Neuronal stem cell (in vitro differentiated cells): ENCODE data around the gene SORL1.

Experiments
- DNase-seq: peaks from one replicate; pipeline ENCODE4 v3.0.0-alpha.2; 2013; ENCODE audit warnings: low spot score
- H2AFZ ChIP-seq: one replicate; pipeline ENCODE4 v1.6.1; 2013; ENCODE audit warnings: mild to moderate bottlenecking, low read length, inconsistent platforms
- H2AK5ac ChIP-seq: 2 replicates; pipeline ENCODE4 v1.6.1; 2013; ENCODE audit warnings: low read depth, mild to moderate bottlenecking, inconsistent platforms, low read length, moderate library complexity, mixed read lengths
- H2BK120ac ChIP-seq: 2 replicates; pipeline ENCODE4 v1.6.1; 2013; ENCODE audit warnings: low read depth, mild to moderate bottlenecking, inconsistent platforms, low read length, moderate library complexity, mixed read lengths
- H2BK12ac ChIP-seq: one replicate; pipeline ENCODE4 v1.6.1; 2013; ENCODE audit warnings: low read length, inconsistent platforms
- H2BK15ac ChIP-seq: 2 replicates; pipeline ENCODE4 v1.6.1; 2013; ENCODE audit warnings: mild to moderate bottlenecking, low read length, inconsistent platforms, mixed read lengths
- H2BK5ac ChIP-seq: one replicate; pipeline ENCODE4 v1.6.1; 2013; ENCODE audit warnings: inconsistent platforms, mild to moderate bottlenecking, low read length, moderate library complexity
- H3K14ac ChIP-seq: one replicate; pipeline ENCODE4 v1.6.1; 2013; ENCODE audit warnings: low read length, inconsistent platforms
- H3K18ac ChIP-seq: 2 replicates; pipeline ENCODE4 v1.6.1; 2013; ENCODE audit warnings: low read length, inconsistent platforms
- H3K23ac ChIP-seq: 2 replicates; pipeline ENCODE4 v1.6.1; 2013; ENCODE audit warnings: low read depth, mild to moderate bottlenecking, mixed read lengths, low read length, inconsistent platforms; ENCODE audit not compliant: poor library complexity
- H3K27ac ChIP-seq: replicated peaks from 3 replicates; pipeline ENCODE4 v1.5.1; 2013; ENCODE audit warnings: low read length, inconsistent platforms
- H3K27me3 ChIP-seq, 3 experiments: 2 replicates each; pipeline ENCODE4 v1.6.1; 2013; ENCODE audit warnings: low read length in 3 of 3, mild to moderate bottlenecking in 2 of 3, inconsistent platforms in 1 of 3, low read depth in 1 of 3, mixed read lengths in 1 of 3, moderate library complexity in 1 of 3; ENCODE audit not compliant: control insufficient read depth in 3 of 3, insufficient read depth in 3 of 3
- H3K36me3 ChIP-seq, 2 donors: replicated peaks in 1 of 2; 2 replicates each; pipeline ENCODE4 v1.6.1; 2013; ENCODE audit warnings: low read length in 2 of 2; ENCODE audit not compliant: control insufficient read depth in 2 of 2, insufficient read depth in 2 of 2
- H3K4ac ChIP-seq: 2 replicates; pipeline ENCODE4 v1.6.1; 2013; ENCODE audit warnings: inconsistent platforms, mild to moderate bottlenecking, low read length, moderate library complexity
- H3K4me1 ChIP-seq, 2 donors: 1 replicate in 1 of 2; 2 replicates in 1 of 2; pipeline ENCODE4 v1.6.1; 2013; ENCODE audit warnings: low read length in 2 of 2, low read depth in 1 of 2; ENCODE audit not compliant: control insufficient read depth in 2 of 2, insufficient read depth in 1 of 2
- H3K4me2 ChIP-seq: one replicate; pipeline ENCODE4 v1.6.1; 2013; ENCODE audit warnings: mild to moderate bottlenecking, low read length, inconsistent platforms; ENCODE audit not compliant: insufficient read depth, poor library complexity, severe bottlenecking
- H3K4me3 ChIP-seq, 2 donors: 2 replicates each; pipeline ENCODE4 v1.5.1; 2013; ENCODE audit warnings: low read length in 2 of 2, mild to moderate bottlenecking in 2 of 2, inconsistent platforms in 1 of 2, moderate library complexity in 1 of 2
- H3K79me1 ChIP-seq: one replicate; pipeline ENCODE4 v1.6.1; 2013; ENCODE audit warnings: low read depth, mild to moderate bottlenecking, inconsistent platforms, low read length, moderate library complexity
- H3K9ac ChIP-seq: one replicate; pipeline ENCODE4 v1.6.1; 2013; ENCODE audit warnings: mild to moderate bottlenecking, low read depth, low read length, inconsistent platforms; ENCODE audit not compliant: poor library complexity
- H3K9me3 ChIP-seq, 2 donors: replicated peaks in 1 of 2; 2 replicates each; pipeline versions ENCODE3 to v1.6.1; 2013; ENCODE audit warnings: low read length in 2 of 2, mild to moderate bottlenecking in 2 of 2, inconsistent platforms in 1 of 2, low read depth in 1 of 2, mixed read lengths in 1 of 2, moderate library complexity in 1 of 2; ENCODE audit not compliant: control insufficient read depth in 2 of 2, insufficient read depth in 1 of 2
- H4K8ac ChIP-seq: one replicate; pipeline ENCODE4 v1.6.1; 2013; ENCODE audit warnings: low read depth, mild to moderate bottlenecking, inconsistent platforms, low read length, moderate library complexity
- H4K91ac ChIP-seq: one replicate; pipeline ENCODE4 v1.6.1; 2013; ENCODE audit warnings: low read length, low read depth, mild to moderate bottlenecking, inconsistent platforms; ENCODE audit not compliant: poor library complexity
- WGBS, 2 donors: extraction: QIAGEN DNeasy Blood & Tissue Kit; methylation state at CpG; one replicate each; pipeline ENCODE4 v1.1.7; 2013; ENCODE audit warnings: missing lambda C conversion rate in 2 of 2, mixed read lengths in 1 of 2; ENCODE audit not compliant: insufficient read length in 2 of 2, insufficient replicate concordance in 1 of 2; ENCODE audit errors: extremely low coverage in 2 of 2; 5-methylcytosine and 5-hydroxymethylcytosine counted together

Gene SORL1

DNA sequence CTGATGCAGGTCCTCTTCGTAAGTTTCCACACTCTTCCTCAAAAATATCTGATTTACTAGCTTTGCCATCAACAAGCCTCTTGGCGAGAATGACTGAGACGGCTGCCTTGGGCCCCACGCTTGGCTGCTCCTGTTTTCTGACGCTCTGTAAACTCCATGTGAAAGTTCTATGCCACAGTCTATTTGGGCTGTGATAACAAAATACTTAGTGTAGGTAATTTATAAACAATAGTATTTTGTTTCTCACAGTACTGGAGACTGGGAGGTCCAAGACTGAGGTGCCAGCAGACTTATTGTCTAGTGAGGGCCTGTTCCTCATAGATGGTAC, 123.8 kb downstream of the SORL1 start:
- no peak overlapping the region for H3K14ac ChIP-seq
- no peak overlapping the region for H3K27ac ChIP-seq
- no CpG with 5 or more reads among the region's 5 CpGs for WGBS, 2 donors
- H2BK15ac ChIP-seq = no peak overlapping the region
- H3K36me3 ChIP-seq = peaks cover 7 to 51% of the 10 kb centered on the region in 2 donors
- H2BK12ac ChIP-seq = no peak overlapping the region
- H4K91ac ChIP-seq = no peak overlapping the region
- DNase-seq = no peak
- H2AFZ ChIP-seq = no peak overlapping the region
- H3K4me3 ChIP-seq = no peak overlapping the region
- no peak overlapping the region for H3K4ac ChIP-seq
- H3K18ac ChIP-seq = no peak overlapping the region
- H2BK5ac ChIP-seq = no peak overlapping the region
- no peaks in the 10 kb centered on the region for H3K27me3 ChIP-seq
- no peak overlapping the region for H2BK120ac ChIP-seq
- no peaks in the 10 kb centered on the region for H3K79me1 ChIP-seq
- peaks cover 2 to 44% of the 10 kb centered on the region in 2 donors for H3K9me3 ChIP-seq
- H3K4me2 ChIP-seq = no peak overlapping the region
- H3K4me1 ChIP-seq = peaks cover 24 to 32% of the 10 kb centered on the region in 2 donors
- H2AK5ac ChIP-seq = peak overlapping the region; percentile 35
- H3K9ac ChIP-seq = no peak overlapping the region
- H3K23ac ChIP-seq = no peak overlapping the region
- no peak overlapping the region for H4K8ac ChIP-seq

DNA sequence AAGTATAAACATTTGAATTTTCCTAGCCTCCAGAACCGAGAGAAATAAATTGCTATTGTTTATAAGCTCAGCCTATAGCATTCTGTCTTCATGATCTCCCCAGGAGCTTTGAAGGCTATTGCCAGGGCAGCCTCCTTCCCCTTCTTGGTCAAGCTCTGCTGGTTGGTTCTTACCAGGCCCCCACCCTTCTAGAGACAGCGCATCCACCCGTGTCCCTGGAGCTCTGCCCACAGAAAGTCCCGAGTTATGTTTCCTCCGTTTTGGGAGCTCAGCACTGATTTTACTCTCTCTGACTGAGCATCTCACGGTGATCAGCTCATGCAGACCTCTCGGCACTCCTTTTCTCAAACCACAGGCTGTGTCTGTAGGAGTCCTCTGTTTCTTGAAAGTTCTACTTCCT, 124.4 kb downstream of the SORL1 start:
- peaks cover 24 to 31% of the 10 kb centered on the region in 2 donors for H3K4me1 ChIP-seq
- H3K9me3 ChIP-seq = peaks cover 2 to 48% of the 10 kb centered on the region in 2 donors
- H3K4me2 ChIP-seq = no peak overlapping the region
- no peak overlapping the region for H2BK120ac ChIP-seq
- no peak overlapping the region for H3K14ac ChIP-seq
- no peak overlapping the region for H4K8ac ChIP-seq
- no peak overlapping the region for H3K9ac ChIP-seq
- no peak overlapping the region for H2AK5ac ChIP-seq
- WGBS, 2 donors = no CpG with 5 or more reads among the region's 7 CpGs
- no peak overlapping the region for H2BK12ac ChIP-seq
- H3K27ac ChIP-seq = no peak overlapping the region
- H3K4ac ChIP-seq = no peak overlapping the region
- H3K36me3 ChIP-seq = peaks cover 7 to 55% of the 10 kb centered on the region in 2 donors
- H2AFZ ChIP-seq = no peak overlapping the region
- no peak overlapping the region for H2BK5ac ChIP-seq
- peak overlapping the region; percentile 71 for H3K18ac ChIP-seq
- H2BK15ac ChIP-seq = no peak overlapping the region
- no peak overlapping the region for H3K4me3 ChIP-seq
- no peaks in the 10 kb centered on the region for H3K79me1 ChIP-seq
- H4K91ac ChIP-seq = no peak overlapping the region
- no peak for DNase-seq
- no peak overlapping the region for H3K23ac ChIP-seq
- no peaks in the 10 kb centered on the region for H3K27me3 ChIP-seq

DNA sequence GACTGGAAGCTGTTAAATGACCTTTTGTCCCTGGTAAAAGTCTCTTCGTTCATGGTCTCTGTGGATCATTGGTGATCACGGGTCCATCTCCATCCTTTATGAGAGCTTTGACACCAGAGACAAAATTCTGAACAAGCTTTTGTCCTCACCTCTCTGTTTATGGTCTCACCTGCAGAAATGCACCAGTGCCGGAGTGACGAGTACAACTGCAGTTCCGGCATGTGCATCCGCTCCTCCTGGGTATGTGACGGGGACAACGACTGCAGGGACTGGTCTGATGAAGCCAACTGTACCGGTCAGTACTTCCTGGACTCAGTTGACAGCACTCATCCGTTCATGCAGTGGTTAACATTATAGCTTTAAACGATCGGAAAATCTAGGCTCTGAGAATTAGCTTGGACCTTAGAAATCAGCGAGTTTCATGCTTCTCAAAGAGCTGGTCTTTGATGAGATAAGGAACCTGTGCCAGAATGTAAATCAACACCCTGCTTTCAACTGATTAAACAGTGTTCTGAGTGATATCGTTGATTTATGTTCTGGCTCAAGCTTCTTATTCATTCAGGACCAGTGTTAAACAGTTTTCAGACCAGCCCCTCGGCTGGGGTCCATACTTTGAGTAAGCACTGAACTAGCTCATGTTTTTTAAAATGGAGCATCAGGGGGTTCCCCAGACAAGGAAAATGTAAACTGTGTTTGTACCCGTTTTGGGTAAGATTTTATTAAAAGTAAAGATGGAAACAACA, 125.2 kb downstream of the SORL1 start:
- Histone ChIP-seq H4K91ac (no peak overlapping the region), H3K18ac (peak overlapping the region; percentile 87), H3K14ac (no peak overlapping the region), H3K4me1 (peaks cover 23 to 29% of the 10 kb centered on the region in 2 donors), H3K4me2 (no peak overlapping the region), H3K79me1 (no peaks in the 10 kb centered on the region), H3K9ac (no peak overlapping the region), H3K23ac (no peak overlapping the region), H2BK12ac (peak overlapping the region; percentile 52), H3K4ac (no peak overlapping the region), H3K9me3 (peaks cover 2 to 48% of the 10 kb centered on the region in 2 donors), H2BK15ac (no peak overlapping the region), H2AK5ac (no peak overlapping the region), H2AFZ (no peak overlapping the region), H2BK5ac (no peak overlapping the region), H3K27ac (no peak overlapping the region), H3K27me3 (no peaks in the 10 kb centered on the region), H4K8ac (no peak overlapping the region), H3K36me3 (peaks cover 7 to 56% of the 10 kb centered on the region in 2 donors), H2BK120ac (no peak overlapping the region), H3K4me3 (no peak overlapping the region)
- no peak for DNase-seq
- WGBS, 2 donors = no CpG with 5 or more reads among the region's 16 CpGs

DNA sequence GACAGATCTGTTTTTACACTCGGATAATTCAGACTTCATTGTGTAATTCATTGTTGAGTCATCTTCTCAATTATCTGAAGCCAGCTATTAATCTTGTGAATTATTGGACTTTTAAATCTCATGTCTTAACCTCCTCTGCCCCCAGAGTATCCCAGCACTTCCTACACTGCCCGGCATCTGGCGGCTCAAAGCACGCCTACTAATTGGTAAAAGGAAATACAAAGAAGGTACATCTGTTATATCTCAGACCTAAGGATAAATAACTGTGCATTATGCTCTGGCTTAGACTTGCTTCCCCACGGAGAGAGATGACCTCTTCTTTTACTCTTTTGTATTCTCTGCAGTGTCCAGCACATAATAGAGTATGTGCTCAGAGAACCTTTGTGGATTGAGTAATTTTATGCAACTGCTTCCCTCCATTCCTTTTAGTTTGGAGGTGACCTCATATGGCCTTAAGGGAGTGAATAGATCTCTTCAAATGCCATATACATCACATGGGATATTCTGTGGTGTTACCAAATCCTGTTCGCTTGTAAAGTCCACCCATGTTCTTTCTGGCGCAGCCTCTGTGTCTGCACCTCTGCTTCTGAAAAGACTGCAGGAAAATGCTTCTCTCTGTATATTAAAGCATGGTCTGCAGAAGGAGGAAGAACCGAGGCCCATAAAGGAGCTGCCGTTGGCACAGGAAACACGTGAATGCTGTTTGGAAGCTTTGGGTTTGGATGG, 126.3 kb downstream of the SORL1 start:
- H3K79me1 ChIP-seq = no peaks in the 10 kb centered on the region
- H2BK12ac ChIP-seq = no peak overlapping the region
- no peak overlapping the region for H4K8ac ChIP-seq
- H3K27me3 ChIP-seq = no peaks in the 10 kb centered on the region
- no CpG with 5 or more reads among the region's 10 CpGs for WGBS, 2 donors
- H3K4ac ChIP-seq = no peak overlapping the region
- peaks cover 2 to 48% of the 10 kb centered on the region in 2 donors for H3K9me3 ChIP-seq
- H3K36me3 ChIP-seq = peaks cover 8 to 67% of the 10 kb centered on the region in 2 donors
- H2BK5ac ChIP-seq = no peak overlapping the region
- H2BK120ac ChIP-seq = no peak overlapping the region
- H2BK15ac ChIP-seq = no peak overlapping the region
- H2AFZ ChIP-seq = no peak overlapping the region
- H4K91ac ChIP-seq = no peak overlapping the region
- no peak overlapping the region for H3K4me3 ChIP-seq
- peaks cover 17 to 24% of the 10 kb centered on the region in 2 donors for H3K4me1 ChIP-seq
- H3K27ac ChIP-seq = no peak overlapping the region
- H3K23ac ChIP-seq = no peak overlapping the region
- H3K9ac ChIP-seq = no peak overlapping the region
- no peak overlapping the region for H3K14ac ChIP-seq
- no peak overlapping the region for H2AK5ac ChIP-seq
- no peak for DNase-seq
- no peak overlapping the region for H3K4me2 ChIP-seq
- H3K18ac ChIP-seq = no peak overlapping the region
